Left lobe of liver (tissue), 2 donors: ENCODE measurements around the gene BRD2. TPM values are rescaled to one million over a fixed set of nuclear protein-coding genes. Genes with fewer than 3 reads are reported as not detected.

ENCODE experiments used
- ATAC-seq: fragments of 200-7000 bp; cut with Tn5 transposase; one replicate; pipeline ENCODE4 v1.9.1; 2020; ENCODE audit warnings: mild to moderate bottlenecking, moderate library complexity
- DNase-seq: peaks from one replicate; pipeline ENCODE4 v3.0.0-alpha.2; 2020; ENCODE audit warnings: low spot score
- total RNA-seq: library from RNA; stranded (reverse); gene quantifications from one replicate; pipeline ENCODE4 v1.2.1, GENCODE V29; 2021
- donor health status: DM: no; HTN: no; CAD: no; lungs with moderate emphysema.
- donor health status: DM: no; HTN: yes; CAD: no.

Gene BRD2
- total RNA-seq, 1 donor from 2014 or later: 76.2 TPM

- ATAC-seq: peak; percentile 82
Measured at GRCh38 chr6:32947552-32948465, 20.6 kb upstream of the BRD2 start.

DNA sequence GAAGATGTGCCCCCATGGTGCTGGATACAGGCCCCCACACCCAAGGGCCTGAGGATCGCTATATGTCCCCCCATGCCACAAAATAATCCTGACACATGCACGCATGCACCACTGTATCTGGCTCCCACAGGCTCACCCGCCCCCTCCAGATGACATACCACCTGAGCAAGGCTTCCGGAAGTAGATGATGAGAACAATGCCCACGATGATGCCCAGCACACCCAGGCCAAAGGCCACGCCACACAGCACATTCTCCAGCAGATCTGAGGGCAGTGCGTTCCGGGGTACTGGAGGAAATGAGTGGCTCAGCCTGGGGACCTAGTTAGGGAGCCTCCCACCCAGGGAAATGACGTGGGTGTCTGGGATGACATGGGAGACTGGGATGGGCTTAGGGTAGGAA lies 19.3 kb upstream of the BRD2 start:
- ATAC-seq (no peak), DNase-seq (no peak)

More at GRCh38 chr6:32947552-32948465, 20.6 kb upstream of the BRD2 start:
- no peak for DNase-seq

GRCh38 chr6:32950010-32950409 lies 18.4 kb upstream of the BRD2 start:
- no peak for ATAC-seq
- no peak for DNase-seq

DNA sequence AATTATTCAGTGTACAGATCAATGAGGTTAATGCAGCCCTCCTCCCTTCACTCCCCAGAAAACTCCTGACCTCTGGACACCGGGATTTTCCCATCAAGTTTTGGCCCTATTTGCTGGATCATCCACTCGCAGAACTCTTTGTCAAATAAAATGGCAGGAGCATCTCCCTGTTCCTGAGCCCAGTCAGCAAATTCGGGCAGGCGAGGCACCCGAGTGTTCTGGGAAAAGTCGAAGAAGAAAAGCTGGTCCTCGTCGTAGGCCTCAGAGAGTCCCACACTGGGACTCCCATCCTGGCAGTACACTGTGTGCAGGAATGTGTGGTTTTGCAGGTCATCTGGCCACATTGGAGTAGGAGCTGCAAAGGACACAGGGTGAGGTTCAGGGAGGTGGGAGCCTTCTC lies 17.9 kb upstream of the BRD2 start:
- DNase-seq (no peak), ATAC-seq (no peak)

- DNase-seq: peak; percentile 82
- ATAC-seq: peak; percentile 96
Measured at GRCh38 chr6:32952817-32953739, 15.3 kb upstream of the BRD2 start, which contains the start of gene HLA-DMA. TSS of gene HLA-DMA (minus strand) at chr6:32953097. CDS start at chr6:32953036, 61 bp downstream.

GRCh38 chr6:32953775-32954174 lies 14.6 kb upstream of the BRD2 start:
- no peak for DNase-seq
- no peak for ATAC-seq

- DNase-seq: no peak
- no peak for ATAC-seq
Measured at GRCh38 chr6:32954267-32954666, 14.1 kb upstream of the BRD2 start.

DNA sequence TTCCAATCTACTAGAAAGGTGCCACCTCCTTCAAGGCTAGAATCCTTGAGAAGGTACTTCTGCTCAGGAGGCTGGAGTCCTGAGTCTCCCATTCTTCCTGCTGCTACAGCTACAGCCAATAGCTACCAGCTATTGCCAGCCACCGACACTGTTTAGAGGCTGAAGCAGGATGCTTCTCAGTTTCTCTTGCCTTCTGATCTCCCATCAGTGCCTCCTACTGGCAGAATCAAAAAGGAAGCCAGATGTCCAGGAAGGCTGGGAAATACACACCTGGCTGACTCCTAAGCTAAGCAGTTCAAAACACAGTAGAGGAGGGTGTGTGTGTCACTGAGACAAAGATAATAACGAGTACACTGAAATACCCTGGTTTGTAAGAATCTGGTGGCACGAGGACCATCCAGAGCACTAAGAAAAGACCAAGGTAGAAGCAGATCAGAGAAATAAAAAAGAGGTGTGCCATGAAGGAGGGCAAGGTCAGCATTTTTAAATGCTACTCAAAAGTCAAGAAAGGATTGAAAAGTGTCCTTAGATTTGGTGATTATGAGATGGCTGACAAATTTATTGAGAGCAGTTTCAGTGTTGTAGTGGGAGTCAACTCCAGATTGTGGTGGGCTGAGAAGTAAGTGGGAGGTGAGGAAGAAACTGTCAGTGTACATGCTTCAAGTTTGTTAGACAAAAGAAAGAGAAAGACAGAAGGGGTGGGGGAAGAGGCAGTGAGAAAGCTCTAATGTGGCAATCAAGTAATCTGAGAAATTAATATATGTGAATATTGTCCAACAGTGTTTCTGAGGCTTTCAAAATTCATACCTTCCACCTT lies 13.2 kb upstream of the BRD2 start:
- ATAC-seq: peak; percentile 38
- DNase-seq: no peak

DNA sequence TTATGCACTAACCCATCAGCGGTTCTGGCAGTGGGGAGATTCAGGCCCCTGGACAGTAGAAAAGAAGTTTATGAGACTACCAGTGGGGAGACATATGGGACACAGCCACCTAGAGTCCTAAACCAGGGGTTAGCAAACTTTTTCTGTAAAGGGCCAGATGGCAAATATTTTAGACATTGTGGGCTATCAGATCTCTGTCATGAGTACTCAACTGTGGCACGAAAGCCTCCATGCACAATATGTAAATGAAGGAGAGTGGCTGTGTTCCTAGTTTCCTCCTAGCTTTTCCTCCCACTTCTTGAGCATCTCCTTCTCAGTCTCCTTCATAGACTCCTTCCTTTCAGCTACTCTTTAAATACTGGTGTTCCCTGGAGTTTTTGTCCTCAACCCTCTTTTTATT lies 12.2 kb upstream of the BRD2 start:
- DNase-seq: no peak
- ATAC-seq: no peak

GRCh38 chr6:32960563-32960962 lies 7.8 kb upstream of the BRD2 start:
- ATAC-seq: no peak
- no peak for DNase-seq

DNA sequence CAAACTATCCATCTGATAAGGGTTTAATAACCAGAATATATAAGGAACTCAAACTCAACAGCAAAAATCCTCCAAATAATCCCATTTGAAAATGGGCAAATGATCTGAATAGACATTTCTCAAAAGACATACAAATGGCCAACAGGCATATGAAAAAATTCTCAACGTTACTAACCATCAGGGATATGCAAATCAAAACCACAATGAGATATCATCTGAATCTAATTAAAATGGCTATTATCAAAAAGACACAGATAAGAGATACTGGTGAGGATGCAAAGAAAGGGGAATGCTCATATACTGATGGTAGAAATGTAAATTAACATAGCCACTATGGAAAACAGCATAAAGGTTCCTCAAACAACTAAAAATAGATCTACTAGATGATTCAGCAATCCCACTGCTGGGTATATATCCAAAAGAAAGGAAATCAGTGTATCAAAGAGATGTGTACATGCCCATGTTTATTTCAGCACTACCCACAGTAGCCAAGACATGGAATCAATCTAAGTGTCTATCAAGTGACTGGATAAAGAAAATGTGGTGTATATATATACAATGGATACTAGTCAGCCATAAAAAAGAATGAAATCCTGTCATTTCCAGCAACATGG lies 6.1 kb upstream of the BRD2 start:
- no peak for ATAC-seq
- DNase-seq: no peak

DNA sequence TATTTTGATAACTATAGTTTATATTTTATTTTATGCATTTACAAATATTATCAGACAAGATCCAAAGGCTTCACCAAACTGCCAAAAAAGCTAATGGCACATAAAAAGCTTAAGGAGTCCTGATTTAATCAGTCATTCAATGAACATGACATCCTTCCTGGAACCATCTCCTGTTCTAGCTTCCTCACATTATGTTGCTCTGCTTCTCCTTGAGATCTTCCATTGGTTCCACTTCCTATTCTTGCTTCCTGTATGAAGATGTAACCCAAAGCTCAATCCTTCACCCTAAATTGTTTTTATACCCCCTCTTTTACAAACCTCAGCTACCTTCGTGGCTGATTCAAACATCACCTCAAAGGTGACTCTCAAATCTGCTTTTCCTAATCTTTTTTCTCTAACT lies 4.5 kb upstream of the BRD2 start:
- DNase-seq (no peak), ATAC-seq (no peak)

GRCh38 chr6:32964776-32965175 lies 3.6 kb upstream of the BRD2 start:
- DNase-seq (no peak), ATAC-seq (no peak)

DNA sequence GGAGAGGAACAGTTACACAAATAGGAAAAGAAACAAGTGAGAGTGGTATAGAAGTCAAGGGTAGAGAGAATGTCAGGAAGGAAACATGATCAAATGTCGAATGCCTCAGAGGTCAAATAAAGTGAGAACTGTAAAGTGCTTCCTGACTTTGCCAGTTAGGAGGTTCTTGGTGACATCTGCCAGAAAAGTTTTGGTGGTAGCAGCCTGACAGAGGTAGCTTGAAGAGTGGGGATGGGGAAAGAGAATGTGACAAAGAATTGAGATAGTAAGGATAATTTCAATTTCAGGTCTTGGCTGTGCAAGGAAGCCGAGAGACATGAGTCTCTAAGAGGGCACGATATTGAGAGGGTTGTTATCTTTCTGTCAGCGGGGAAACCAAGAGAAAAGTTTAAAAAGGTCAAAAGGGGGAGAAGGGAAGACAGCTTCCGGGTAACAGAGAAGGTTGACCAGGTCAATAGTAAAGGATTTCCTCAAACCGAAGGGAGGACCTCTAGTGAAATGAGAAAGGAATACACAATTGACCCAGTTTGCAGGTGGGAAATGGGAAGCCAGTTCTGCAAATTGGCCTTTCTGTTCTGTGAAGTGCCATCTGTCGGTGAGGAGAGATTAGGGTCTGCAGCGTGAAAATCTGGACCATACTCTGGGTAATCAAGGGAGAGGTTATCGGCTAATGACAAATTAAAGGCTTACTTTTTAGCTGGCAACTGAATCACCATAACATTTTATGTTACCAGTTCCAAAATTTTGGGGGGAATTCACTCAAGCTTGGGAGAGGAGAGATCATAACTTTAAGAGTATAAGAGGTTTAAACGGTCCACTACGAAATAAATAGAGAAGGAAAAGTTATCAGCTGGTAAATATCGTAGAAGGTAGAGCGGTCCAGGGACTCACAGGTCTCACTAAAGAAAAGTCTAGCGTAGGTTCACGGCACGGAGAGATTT lies 973 bp upstream of the BRD2 start:
- ATAC-seq: peak; percentile 4
- peak; percentile 56 for DNase-seq

GRCh38 chr6:32968867-32969684 lies 682 bp downstream of the BRD2 start:
- ATAC-seq: peak; percentile 38

DNA sequence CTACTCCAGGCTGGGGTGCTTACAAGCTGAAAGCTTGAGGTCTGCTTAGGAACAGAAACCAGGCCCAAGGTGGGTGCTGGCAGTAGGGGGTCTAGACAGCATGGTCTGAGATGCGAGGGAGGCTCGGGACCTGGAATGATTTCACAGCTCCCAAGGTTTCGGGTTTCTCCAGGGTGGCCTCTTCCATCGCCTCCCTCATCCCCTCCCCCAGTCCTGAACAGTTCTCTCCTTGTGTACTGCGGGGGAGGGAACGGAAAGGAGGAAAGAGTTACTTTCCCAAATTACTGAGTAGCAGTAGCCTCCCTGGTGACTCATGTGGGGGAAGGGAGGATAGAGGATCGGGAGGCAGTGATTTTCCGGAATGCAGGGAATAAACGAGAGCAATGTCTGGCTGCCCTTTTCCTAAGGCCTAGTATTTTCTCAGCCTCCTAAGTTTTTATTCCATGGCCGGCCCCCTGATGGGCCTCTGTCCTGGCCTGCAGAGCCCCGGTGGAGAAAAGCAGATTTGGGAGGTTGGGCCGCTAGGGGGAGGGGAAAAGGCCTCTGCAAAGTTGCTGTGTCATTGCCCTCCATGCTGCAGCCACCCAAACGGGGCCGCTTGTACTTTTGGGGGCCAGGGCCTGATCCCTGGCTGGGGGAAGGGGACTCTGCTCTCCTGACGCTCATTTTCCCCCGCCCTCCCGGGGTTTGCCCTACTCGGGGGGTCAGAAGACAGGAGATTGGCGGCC lies 1.5 kb downstream of the BRD2 start:
- ATAC-seq (peak; percentile 16), DNase-seq (peak; percentile 85)

More at GRCh38 chr6:32968867-32969684, 682 bp downstream of the BRD2 start:
- DNase-seq: peak; percentile 69

- ATAC-seq (peak; percentile 47), DNase-seq (peak; percentile 93)
Measured at GRCh38 chr6:32970413-32971241, 2.2 kb downstream of the BRD2 start.
